Activated T-cell treated with anti-CD3 and anti-CD28 coated beads, Interleukin-2, amount 50 U/mL, for 24 hours (primary cell): ENCODE data around the gene LRMDA.

ENCODE experiments used
- DNase-seq: peaks from one replicate; pipeline ENCODE4 v3.0.0-alpha.2; 2020
- H3K27ac Mint-ChIP-seq: 2 replicates; pipeline ENCODE4 v1.8.0; 2020; ENCODE audit warnings: mild to moderate bottlenecking, mixed read lengths
- H3K27me3 Mint-ChIP-seq: 2 replicates; pipeline ENCODE4 v1.8.0; 2020; ENCODE audit warnings: mixed read lengths
- H3K36me3 Mint-ChIP-seq: 2 replicates; pipeline ENCODE4 v1.8.0; 2020; ENCODE audit warnings: low read depth, mixed read lengths
- H3K4me1 Mint-ChIP-seq: 2 replicates; pipeline ENCODE4 v1.8.0; 2020; ENCODE audit warnings: low read depth, mixed read lengths
- H3K4me3 Mint-ChIP-seq: 2 replicates; pipeline ENCODE4 v1.8.0; 2020; ENCODE audit warnings: mild to moderate bottlenecking, moderate library complexity, mixed read lengths
- H3K9me3 Mint-ChIP-seq: 2 replicates; pipeline ENCODE4 v1.8.0; 2020; ENCODE audit warnings: mixed read lengths

The LRMDA gene

GRCh38 chr10:75852851-75853484, 421.5 kb downstream of the LRMDA start:
- no peak for DNase-seq
- Mint-ChIP-seq H3K9me3 (no peaks in the 10 kb centered on the region), H3K27me3 (no peaks in the 10 kb centered on the region), H3K4me1 (no peaks in the 10 kb centered on the region), H3K27ac (no peak overlapping the region), H3K36me3 (no peaks in the 10 kb centered on the region), H3K4me3 (no peak overlapping the region)

GRCh38 chr10:75857269-75857846, 425.9 kb downstream of the LRMDA start:
- H3K27ac Mint-ChIP-seq = no peak overlapping the region
- no peaks in the 10 kb centered on the region for H3K4me1 Mint-ChIP-seq
- no peaks in the 10 kb centered on the region for H3K27me3 Mint-ChIP-seq
- H3K36me3 Mint-ChIP-seq = no peaks in the 10 kb centered on the region
- no peak overlapping the region for H3K4me3 Mint-ChIP-seq
- no peak for DNase-seq
- H3K9me3 Mint-ChIP-seq = no peaks in the 10 kb centered on the region

- no peaks in the 10 kb centered on the region for H3K9me3 Mint-ChIP-seq
- no peaks in the 10 kb centered on the region for H3K27me3 Mint-ChIP-seq
- H3K27ac Mint-ChIP-seq = no peak overlapping the region
- DNase-seq = no peak
- no peaks in the 10 kb centered on the region for H3K4me1 Mint-ChIP-seq
- H3K4me3 Mint-ChIP-seq = no peak overlapping the region
- H3K36me3 Mint-ChIP-seq = no peaks in the 10 kb centered on the region
These were observed 426.5 kb downstream of the LRMDA start for GRCh38 chr10:75857896-75858295.

GRCh38 chr10:75858339-75858738, 426.9 kb downstream of the LRMDA start:
- no peak overlapping the region for H3K27ac Mint-ChIP-seq
- no peaks in the 10 kb centered on the region for H3K4me1 Mint-ChIP-seq
- no peaks in the 10 kb centered on the region for H3K36me3 Mint-ChIP-seq
- DNase-seq = no peak
- no peaks in the 10 kb centered on the region for H3K9me3 Mint-ChIP-seq
- no peaks in the 10 kb centered on the region for H3K27me3 Mint-ChIP-seq
- no peak overlapping the region for H3K4me3 Mint-ChIP-seq

- H3K27me3 Mint-ChIP-seq = no peaks in the 10 kb centered on the region
- DNase-seq = no peak
- H3K36me3 Mint-ChIP-seq = no peaks in the 10 kb centered on the region
- H3K4me3 Mint-ChIP-seq = no peak overlapping the region
- no peaks in the 10 kb centered on the region for H3K4me1 Mint-ChIP-seq
- H3K9me3 Mint-ChIP-seq = no peaks in the 10 kb centered on the region
- no peak overlapping the region for H3K27ac Mint-ChIP-seq
These were observed 427.7 kb downstream of the LRMDA start for GRCh38 chr10:75859141-75859540.

- H3K9me3 Mint-ChIP-seq = no peaks in the 10 kb centered on the region
- no peak overlapping the region for H3K27ac Mint-ChIP-seq
- no peak overlapping the region for H3K4me3 Mint-ChIP-seq
- no peaks in the 10 kb centered on the region for H3K4me1 Mint-ChIP-seq
- H3K27me3 Mint-ChIP-seq = no peaks in the 10 kb centered on the region
- H3K36me3 Mint-ChIP-seq = no peaks in the 10 kb centered on the region
- no peak for DNase-seq
These were observed 428.6 kb downstream of the LRMDA start for GRCh38 chr10:75860009-75860408.

- H3K27me3 Mint-ChIP-seq = no peaks in the 10 kb centered on the region
- H3K4me3 Mint-ChIP-seq = no peak overlapping the region
- H3K27ac Mint-ChIP-seq = no peak overlapping the region
- H3K9me3 Mint-ChIP-seq = no peaks in the 10 kb centered on the region
- no peaks in the 10 kb centered on the region for H3K36me3 Mint-ChIP-seq
- no peak for DNase-seq
- H3K4me1 Mint-ChIP-seq = no peaks in the 10 kb centered on the region
These were observed 430.2 kb downstream of the LRMDA start for GRCh38 chr10:75861582-75861981.

GRCh38 chr10:75862935-75863334, 431.5 kb downstream of the LRMDA start:
- H3K27me3 Mint-ChIP-seq = no peaks in the 10 kb centered on the region
- H3K36me3 Mint-ChIP-seq = no peaks in the 10 kb centered on the region
- no peaks in the 10 kb centered on the region for H3K4me1 Mint-ChIP-seq
- H3K9me3 Mint-ChIP-seq = no peaks in the 10 kb centered on the region
- no peak overlapping the region for H3K27ac Mint-ChIP-seq
- no peak for DNase-seq
- no peak overlapping the region for H3K4me3 Mint-ChIP-seq

GRCh38 chr10:75864717-75865116, 433.3 kb downstream of the LRMDA start:
- H3K4me3 Mint-ChIP-seq = no peak overlapping the region
- H3K36me3 Mint-ChIP-seq = no peaks in the 10 kb centered on the region
- no peak for DNase-seq
- no peaks in the 10 kb centered on the region for H3K9me3 Mint-ChIP-seq
- H3K27ac Mint-ChIP-seq = no peak overlapping the region
- H3K4me1 Mint-ChIP-seq = no peaks in the 10 kb centered on the region
- H3K27me3 Mint-ChIP-seq = no peaks in the 10 kb centered on the region

GRCh38 chr10:75865413-75866299, 434.2 kb downstream of the LRMDA start:
- H3K36me3 Mint-ChIP-seq = no peaks in the 10 kb centered on the region
- no peaks in the 10 kb centered on the region for H3K4me1 Mint-ChIP-seq
- no peak overlapping the region for H3K4me3 Mint-ChIP-seq
- no peak overlapping the region for H3K27ac Mint-ChIP-seq
- no peaks in the 10 kb centered on the region for H3K9me3 Mint-ChIP-seq
- no peaks in the 10 kb centered on the region for H3K27me3 Mint-ChIP-seq
- no peak for DNase-seq

GRCh38 chr10:75866300-75866625, 434.8 kb downstream of the LRMDA start:
- no peak overlapping the region for H3K27ac Mint-ChIP-seq
- H3K9me3 Mint-ChIP-seq = no peaks in the 10 kb centered on the region
- H3K27me3 Mint-ChIP-seq = no peaks in the 10 kb centered on the region
- H3K36me3 Mint-ChIP-seq = no peaks in the 10 kb centered on the region
- no peaks in the 10 kb centered on the region for H3K4me1 Mint-ChIP-seq
- no peak for DNase-seq
- no peak overlapping the region for H3K4me3 Mint-ChIP-seq

- Mint-ChIP-seq H3K27me3 (no peaks in the 10 kb centered on the region), H3K9me3 (no peaks in the 10 kb centered on the region), H3K36me3 (no peaks in the 10 kb centered on the region), H3K4me1 (no peaks in the 10 kb centered on the region), H3K4me3 (no peak overlapping the region), H3K27ac (no peak overlapping the region)
- DNase-seq = no peak
These were observed 435.3 kb downstream of the LRMDA start for GRCh38 chr10:75866731-75867130.

GRCh38 chr10:75868574-75868973, 437.1 kb downstream of the LRMDA start:
- no peak overlapping the region for H3K27ac Mint-ChIP-seq
- no peaks in the 10 kb centered on the region for H3K36me3 Mint-ChIP-seq
- no peaks in the 10 kb centered on the region for H3K27me3 Mint-ChIP-seq
- H3K9me3 Mint-ChIP-seq = no peaks in the 10 kb centered on the region
- H3K4me3 Mint-ChIP-seq = no peak overlapping the region
- no peak for DNase-seq
- no peaks in the 10 kb centered on the region for H3K4me1 Mint-ChIP-seq

- H3K4me1 Mint-ChIP-seq = no peaks in the 10 kb centered on the region
- no peak overlapping the region for H3K27ac Mint-ChIP-seq
These were observed 438.7 kb downstream of the LRMDA start for GRCh38 chr10:75870039-75870645.

GRCh38 chr10:75875740-75876139, 444.3 kb downstream of the LRMDA start:
- no peak overlapping the region for H3K27ac Mint-ChIP-seq

More at GRCh38 chr10:75870039-75870645, 438.7 kb downstream of the LRMDA start:
- H3K36me3 Mint-ChIP-seq = no peaks in the 10 kb centered on the region
- no peak for DNase-seq
- H3K27me3 Mint-ChIP-seq = no peaks in the 10 kb centered on the region
- no peak overlapping the region for H3K4me3 Mint-ChIP-seq
- no peaks in the 10 kb centered on the region for H3K9me3 Mint-ChIP-seq

More at GRCh38 chr10:75875740-75876139, 444.3 kb downstream of the LRMDA start:
- Mint-ChIP-seq H3K36me3 (no peaks in the 10 kb centered on the region), H3K27me3 (peaks cover 16% of the 10 kb centered on the region), H3K9me3 (no peaks in the 10 kb centered on the region), H3K4me1 (no peaks in the 10 kb centered on the region), H3K4me3 (no peak overlapping the region)
- no peak for DNase-seq
